OCI-LY7 (cell line): ENCODE results near the gene LHPP.

Source experiments
- CTCF ChIP-seq: fragments of 200-600 bp; sonication (generic); conservative IDR thresholded peaks from 2 replicates; pipeline ENCODE4 v1.5.1; 2014; ENCODE audit warnings: mild to moderate bottlenecking, antibody characterized with exemption, low read length, moderate library complexity, mixed read lengths
- EZH2phosphoT487 ChIP-seq: fragments of 200-600 bp; sonication (generic); IDR thresholded peaks from 2 replicates; pipeline ENCODE4 v1.6.1; 2018; ENCODE audit warnings: low read depth, borderline replicate concordance, mild to moderate bottlenecking, mixed run types, antibody characterized with exemption, low read length, moderate library complexity, mixed read lengths

- no peak for TF ChIP-seq CTCF
- no peak for TF ChIP-seq EZH2phosphoT487
Observed at GRCh38 chr10:124656541-124656940, 194.9 kb downstream of the LHPP start.
